GM12891 (cell line): ENCODE measurements around the gene CDH6.

Source experiments
- POLR2A ChIP-seq: IDR thresholded peaks from 2 replicates; pipeline ENCODE4 v1.6.1; 2011; ENCODE audit warnings: low read depth, low read length, control low read depth
- POLR2AphosphoS5 ChIP-seq: IDR thresholded peaks from 2 replicates; pipeline ENCODE4 v1.6.1; 2011; ENCODE audit warnings: low read depth, low read length, control low read depth

GRCh38 chr5:31213257-31213656, 19.8 kb downstream of the CDH6 start:
- TF ChIP-seq POLR2AphosphoS5 (no peak), POLR2A (no peak)
